SK-N-SH treated with all-trans-retinoic acid at 6 μM for 48 hours (cell line): Measurements from ENCODE around the gene SLC6A6.

Source experiments
- ATAC-seq: fragments of 200-7000 bp; cut with Tn5 transposase; 3 replicates; pipeline ENCODE4 v1.9.1; 2020; ENCODE audit warnings: mild to moderate bottlenecking, moderate library complexity
- BACH2 ChIP-seq: fragments of 250-450 bp; sonication (Bioruptor Pico); IDR thresholded peaks from 2 replicates; pipeline ENCODE4 v1.9.0; 2021; ENCODE audit warnings: mild to moderate bottlenecking, borderline replicate concordance
- CREB5 ChIP-seq: fragments of 250-450 bp; sonication (Bioruptor Pico); IDR thresholded peaks from 2 replicates; pipeline ENCODE4 v1.5.1; 2020; ENCODE audit warnings: low read depth, mild to moderate bottlenecking, moderate library complexity
- CSDC2 ChIP-seq: fragments of 250-450 bp; sonication (Bioruptor Pico); IDR thresholded peaks from 2 replicates; pipeline ENCODE4 v1.5.0; 2020; ENCODE audit warnings: mild to moderate bottlenecking, moderate library complexity
- CSRNP3 ChIP-seq: fragments of 250-450 bp; sonication (Bioruptor Pico); IDR thresholded peaks from 2 replicates; pipeline ENCODE4 v1.5.1; 2021; ENCODE audit warnings: mild to moderate bottlenecking, moderate library complexity
- ESRRG ChIP-seq: fragments of 250-450 bp; sonication (Bioruptor Pico); IDR thresholded peaks from 2 replicates; pipeline ENCODE4 v1.6.1; 2021; ENCODE audit warnings: mild to moderate bottlenecking
- GLIS3 ChIP-seq: fragments of 250-450 bp; sonication (Bioruptor Pico); IDR thresholded peaks from 2 replicates; pipeline ENCODE4 v1.5.0; 2020; ENCODE audit warnings: mild to moderate bottlenecking, moderate library complexity
- ISL1 ChIP-seq: fragments of 250-450 bp; sonication (Bioruptor Pico); IDR thresholded peaks from 2 replicates; pipeline ENCODE4 v2.1.2; 2022; ENCODE audit warnings: mild to moderate bottlenecking, moderate library complexity
- OSR1 ChIP-seq: fragments of 250-450 bp; sonication (Bioruptor Pico); IDR thresholded peaks from 2 replicates; pipeline ENCODE4 v1.8.0; 2022; ENCODE audit warnings: moderate library complexity, mild to moderate bottlenecking, inconsistent platforms
- PATZ1 ChIP-seq: fragments of 250-450 bp; sonication (Bioruptor Pico); IDR thresholded peaks from 2 replicates; pipeline ENCODE4 v1.8.0; 2020; ENCODE audit warnings: mild to moderate bottlenecking, moderate library complexity, borderline replicate concordance
- POU6F1 ChIP-seq: fragments of 250-450 bp; sonication (Bioruptor Pico); IDR thresholded peaks from 2 replicates; pipeline ENCODE4 v1.8.0; 2021; ENCODE audit warnings: low read depth, mild to moderate bottlenecking, moderate library complexity, borderline replicate concordance
- PPARA ChIP-seq: fragments of 250-450 bp; sonication (Bioruptor Pico); IDR thresholded peaks from 2 replicates; pipeline ENCODE4 v1.5.0; 2020; ENCODE audit warnings: mild to moderate bottlenecking, borderline replicate concordance
- RARB ChIP-seq: fragments of 250-450 bp; sonication (Bioruptor Pico); IDR thresholded peaks from 2 replicates; pipeline ENCODE4 v1.8.0; 2021; ENCODE audit warnings: mild to moderate bottlenecking, moderate library complexity
- SNAI2 ChIP-seq: fragments of 250-450 bp; sonication (Bioruptor Pico); IDR thresholded peaks from 2 replicates; pipeline ENCODE4 v1.5.0; 2020; ENCODE audit warnings: mild to moderate bottlenecking, moderate library complexity
- TCF4 ChIP-seq: fragments of 250-450 bp; sonication (Bioruptor Pico); IDR thresholded peaks from 2 replicates; pipeline ENCODE4 v1.8.0; 2021; ENCODE audit warnings: mild to moderate bottlenecking, moderate library complexity, borderline replicate concordance
- TOX ChIP-seq: fragments of 250-450 bp; sonication (Bioruptor Pico); IDR thresholded peaks from 2 replicates; pipeline ENCODE4 v1.8.0; 2021; ENCODE audit warnings: mild to moderate bottlenecking, moderate library complexity, borderline replicate concordance
- ZC3H10 ChIP-seq: fragments of 250-450 bp; sonication (Bioruptor Pico); IDR thresholded peaks from 2 replicates; pipeline ENCODE4 v1.5.1; 2021; ENCODE audit warnings: mild to moderate bottlenecking, moderate library complexity
- ZFP3 ChIP-seq: fragments of 250-450 bp; sonication (Bioruptor Pico); IDR thresholded peaks from 2 replicates; pipeline ENCODE4 v1.5.0; 2020; ENCODE audit warnings: mild to moderate bottlenecking, moderate library complexity
- ZFP30 ChIP-seq: fragments of 450-650 bp; formaldehyde crosslinking; IDR thresholded peaks from 2 replicates; pipeline ENCODE4 v1.5.0; 2022; ENCODE audit warnings: mild to moderate bottlenecking, moderate library complexity
- ZNF565 ChIP-seq: fragments of 450-650 bp; formaldehyde crosslinking; conservative IDR thresholded peaks from 2 replicates; pipeline ENCODE4 v1.5.0; 2020; ENCODE audit warnings: low read depth, mild to moderate bottlenecking, moderate library complexity
- ZNF70 ChIP-seq: fragments of 450-650 bp; formaldehyde crosslinking; IDR thresholded peaks from 2 replicates; pipeline ENCODE4 v1.5.0; 2020; ENCODE audit warnings: mild to moderate bottlenecking, moderate library complexity
- ZNF8 ChIP-seq: fragments of 450-650 bp; formaldehyde crosslinking; IDR thresholded peaks from 2 replicates; pipeline ENCODE4 v1.5.0; 2020; ENCODE audit warnings: mild to moderate bottlenecking, moderate library complexity

Gene SLC6A6

GRCh38 chr3:14428087-14429033 is 26.0 kb downstream of the SLC6A6 start (continued):
- TF ChIP-seq ZFP30 (CRISPR knock-in tag): no peak
- no peak for TF ChIP-seq TCF4 (CRISPR knock-in tag)
- TF ChIP-seq ZFP3 (CRISPR knock-in tag): no peak
- no peak for TF ChIP-seq TOX (CRISPR knock-in tag)
- TF ChIP-seq BACH2 (CRISPR knock-in tag): no peak
- TF ChIP-seq SNAI2 (CRISPR knock-in tag): no peak
- no peak for TF ChIP-seq PPARA
- no peak for TF ChIP-seq OSR1 (CRISPR knock-in tag)

GRCh38 chr3:14429237-14429636 is 26.8 kb downstream of the SLC6A6 start:
- TF ChIP-seq ZFP30 (CRISPR knock-in tag) (no peak), OSR1 (CRISPR knock-in tag) (no peak), ZFP3 (CRISPR knock-in tag) (no peak), ZNF8 (CRISPR knock-in tag) (no peak), ZNF565 (CRISPR knock-in tag) (no peak), CSRNP3 (no peak), GLIS3 (CRISPR knock-in tag) (no peak), BACH2 (CRISPR knock-in tag) (no peak), SNAI2 (CRISPR knock-in tag) (no peak)
- no peak for ATAC-seq

GRCh38 chr3:14429640-14430039 is 27.2 kb downstream of the SLC6A6 start:
- no peak for ATAC-seq
- TF ChIP-seq RARB (no peak), BACH2 (CRISPR knock-in tag) (no peak), PATZ1 (CRISPR knock-in tag) (no peak), ISL1 (CRISPR knock-in tag) (no peak), ZNF70 (CRISPR knock-in tag) (no peak), GLIS3 (CRISPR knock-in tag) (no peak), ZC3H10 (CRISPR knock-in tag) (no peak), ZFP3 (CRISPR knock-in tag) (no peak), CSDC2 (CRISPR knock-in tag) (no peak), POU6F1 (CRISPR knock-in tag) (no peak), ESRRG (no peak), PPARA (no peak), SNAI2 (CRISPR knock-in tag) (no peak), TOX (CRISPR knock-in tag) (no peak), TCF4 (CRISPR knock-in tag) (no peak), ZNF8 (CRISPR knock-in tag) (no peak)
- TF ChIP-seq, all 23 proteins: peak for 0

- ATAC-seq: no peak
- TF ChIP-seq ZFP3 (CRISPR knock-in tag) (no peak), BACH2 (CRISPR knock-in tag) (no peak), POU6F1 (CRISPR knock-in tag) (no peak), TOX (CRISPR knock-in tag) (no peak), CSRNP3 (no peak), OSR1 (CRISPR knock-in tag) (no peak), PPARA (no peak), ZC3H10 (CRISPR knock-in tag) (no peak), CREB5 (CRISPR knock-in tag) (no peak), GLIS3 (CRISPR knock-in tag) (no peak), PATZ1 (CRISPR knock-in tag) (no peak), ESRRG (no peak), ZNF565 (CRISPR knock-in tag) (no peak), RARB (no peak), ZFP30 (CRISPR knock-in tag) (no peak)
Measured at GRCh38 chr3:14430053-14430452, 27.6 kb downstream of the SLC6A6 start.
